ENCODE measurements around the gene ADH6.
"Not testable (repeated sequence)": the region's sequence is repeated elsewhere in the genome, so short reads cannot be mapped to it uniquely, and the experiment has no call there.

Gene ADH6

GRCh38 chr4:99219072-99219471 lies at the start of gene ADH6:
TSS of gene ADH6 (minus strand) at chr4:99219246. CDS start at chr4:99219152, 94 bp downstream.
- no peak for DNase-seq

- no peak for DNase-seq
Measured at GRCh38 chr4:99264927-99265326, 45.9 kb upstream of the ADH6 start.

- DNase-seq: no peak
Measured at GRCh38 chr4:99252746-99253145, 33.7 kb upstream of the ADH6 start.

- DNase-seq: no peak
Measured at GRCh38 chr4:99248714-99249113, 29.7 kb upstream of the ADH6 start.

- DNase-seq: no peak
Measured at GRCh38 chr4:99235955-99236354, 16.9 kb upstream of the ADH6 start.

- DNase-seq: no peak
Measured at GRCh38 chr4:99234331-99235010, 15.4 kb upstream of the ADH6 start.

- DNase-seq: not testable (repeated sequence)
Measured at GRCh38 chr4:99233397-99233796, 14.4 kb upstream of the ADH6 start.

- not testable (repeated sequence) for DNase-seq
Measured at GRCh38 chr4:99228706-99229105, 9.7 kb upstream of the ADH6 start.

- DNase-seq: not testable (repeated sequence)
Measured at GRCh38 chr4:99227646-99228045, 8.6 kb upstream of the ADH6 start.

- DNase-seq: no peak
Measured at GRCh38 chr4:99221980-99222379, 2.9 kb upstream of the ADH6 start.

GRCh38 chr4:99219479-99219878 lies 433 bp upstream of the ADH6 start:
- DNase-seq: no peak

- no peak for DNase-seq
Measured at GRCh38 chr4:99215521-99215920, 3.5 kb downstream of the ADH6 start.

- DNase-seq: no peak
Measured at GRCh38 chr4:99210789-99211188, 8.3 kb downstream of the ADH6 start.

- no peak for DNase-seq
Measured at GRCh38 chr4:99209671-99210070, 9.4 kb downstream of the ADH6 start.

GRCh38 chr4:99208719-99209075 lies 10.3 kb downstream of the ADH6 start:
- DNase-seq: no peak

GRCh38 chr4:99207911-99208718 lies 10.9 kb downstream of the ADH6 start:
- DNase-seq: no peak

GRCh38 chr4:99207069-99207743 lies 11.8 kb downstream of the ADH6 start:
- DNase-seq: no peak

- no peak for DNase-seq
Measured at GRCh38 chr4:99205153-99205979, 13.7 kb downstream of the ADH6 start.

- no peak for DNase-seq
Measured at GRCh38 chr4:99202536-99202935, 16.5 kb downstream of the ADH6 start.

- no peak for DNase-seq
Measured at GRCh38 chr4:99202094-99202493, 17.0 kb downstream of the ADH6 start.

GRCh38 chr4:99201690-99202089 lies 17.4 kb downstream of the ADH6 start:
- no peak for DNase-seq

GRCh38 chr4:99200138-99200537 lies 18.9 kb downstream of the ADH6 start:
- no peak for DNase-seq

GRCh38 chr4:99190336-99190735 lies 28.7 kb downstream of the ADH6 start:
- DNase-seq: no peak
